ENCODE measurements around the gene TMEM178B. TPM values are rescaled to one million over a fixed set of nuclear protein-coding genes. Genes with fewer than 3 reads are reported as not detected.

Gene TMEM178B
- total and polyA plus RNA-seq, 10 of the 15 experiments (the other 5 are each of a cell fraction or from before 2014, with no cell fraction given) = 0.01 to 1.1 (median 0.04) TPM; not detected in 2

DNA sequence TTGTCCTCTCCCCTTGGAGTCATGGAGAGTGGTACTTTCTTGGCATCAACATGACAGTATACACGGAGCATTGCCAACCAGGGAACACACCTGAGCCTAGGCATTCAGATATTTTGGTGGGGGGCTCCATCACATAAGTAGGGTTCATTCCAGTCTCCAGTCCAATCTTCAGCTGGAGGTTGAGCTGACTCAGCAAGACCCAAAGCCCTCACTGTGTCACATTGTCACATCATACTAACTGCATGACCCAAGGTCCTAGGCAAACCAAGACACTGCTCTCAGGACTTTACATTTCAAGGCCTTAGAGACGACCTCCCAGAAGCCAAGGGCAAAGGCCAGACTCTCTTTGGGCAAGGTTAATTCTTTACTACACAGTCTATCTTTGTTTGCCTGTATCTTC is 190.1 kb downstream of the TMEM178B start:
- no peak overlapping the region for H3K27ac ChIP-seq (ENCODE audit: control insufficient read depth, insufficient read depth)
- H3K4me2 ChIP-seq (ENCODE audit: control insufficient read depth, insufficient read depth) = no peak overlapping the region
- H4K20me1 ChIP-seq (ENCODE audit: control insufficient read depth, insufficient read depth) = no peaks in the 10 kb centered on the region
- ChIA-PET CTCF (no interaction called here), POLR2A (no interaction called here), RAD21 (ENCODE audit: unreplicated experiment) (no interaction called here), SMC1A (ENCODE audit: uncharacterized antibody, unreplicated experiment) (interaction anchor here (1.0 kb wide), 1 partner anchor 38 kb away, joined by 3 read pairs; no protein-coding TSS in a partner anchor)
- H3K4me3 ChIP-seq = no peak overlapping the region
- no peaks in the 10 kb centered on the region for H3K4me1 ChIP-seq (ENCODE audit: control insufficient read depth, insufficient read depth, low read length)
- no peaks in the 10 kb centered on the region for H3K79me2 ChIP-seq (ENCODE audit: control insufficient read depth, insufficient read depth, low read length)
- no peak overlapping the region for H2AFZ ChIP-seq (ENCODE audit: control insufficient read depth, low read depth, low read length)
- DNase-seq (ENCODE audit: low read depth, low spot score) = no peak
- FAIRE-seq = no peak
- TF ChIP-seq SMAD1 (IDR thresholded peaks at IDR 0.05; ENCODE audit: low read depth, partially characterized antibody) (no peak), RCOR1 (conservative IDR thresholded peaks at IDR 0.05; ENCODE audit: low read depth, low read length) (no peak), MYB (IDR thresholded peaks at IDR 0.05; ENCODE audit: borderline replicate concordance, low read depth, low read length) (no peak), FOXM1 (IDR thresholded peaks at IDR 0.05; ENCODE audit: low read depth, low read length) (no peak), TAF1 (IDR thresholded peaks at IDR 0.05; ENCODE audit: borderline replicate concordance, low read depth, low read length) (no peak), MXI1 (IDR thresholded peaks at IDR 0.05; ENCODE audit: low read depth, low read length) (no peak), IKZF2 (IDR thresholded peaks at IDR 0.05) (no peak), BACH1 (IDR thresholded peaks at IDR 0.05; ENCODE audit: borderline replicate concordance) (no peak), PAX5 (IDR thresholded peaks at IDR 0.05; ENCODE audit: borderline replicate concordance, low read depth, low read length) (no peak), HDAC2 (IDR thresholded peaks at IDR 0.05) (no peak), ZNF622 (IDR thresholded peaks at IDR 0.05) (no peak), HCFC1 (IDR thresholded peaks at IDR 0.05; ENCODE audit: low read length) (no peak)
- TF ChIP-seq, protein P1, sequence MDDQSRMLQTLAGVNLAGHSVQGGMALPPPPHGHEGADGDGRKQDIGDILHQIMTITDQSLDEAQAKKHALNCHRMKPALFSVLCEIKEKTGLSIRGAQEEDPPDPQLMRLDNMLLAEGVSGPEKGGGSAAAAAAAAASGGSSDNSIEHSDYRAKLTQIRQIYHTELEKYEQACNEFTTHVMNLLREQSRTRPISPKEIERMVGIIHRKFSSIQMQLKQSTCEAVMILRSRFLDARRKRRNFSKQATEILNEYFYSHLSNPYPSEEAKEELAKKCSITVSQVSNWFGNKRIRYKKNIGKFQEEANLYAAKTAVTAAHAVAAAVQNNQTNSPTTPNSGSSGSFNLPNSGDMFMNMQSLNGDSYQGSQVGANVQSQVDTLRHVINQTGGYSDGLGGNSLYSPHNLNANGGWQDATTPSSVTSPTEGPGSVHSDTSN (IDR thresholded peaks at IDR 0.05; ENCODE audit: insufficient replicate concordance, low read depth, low read length) = no peak
- TF ChIP-seq, protein P2, sequence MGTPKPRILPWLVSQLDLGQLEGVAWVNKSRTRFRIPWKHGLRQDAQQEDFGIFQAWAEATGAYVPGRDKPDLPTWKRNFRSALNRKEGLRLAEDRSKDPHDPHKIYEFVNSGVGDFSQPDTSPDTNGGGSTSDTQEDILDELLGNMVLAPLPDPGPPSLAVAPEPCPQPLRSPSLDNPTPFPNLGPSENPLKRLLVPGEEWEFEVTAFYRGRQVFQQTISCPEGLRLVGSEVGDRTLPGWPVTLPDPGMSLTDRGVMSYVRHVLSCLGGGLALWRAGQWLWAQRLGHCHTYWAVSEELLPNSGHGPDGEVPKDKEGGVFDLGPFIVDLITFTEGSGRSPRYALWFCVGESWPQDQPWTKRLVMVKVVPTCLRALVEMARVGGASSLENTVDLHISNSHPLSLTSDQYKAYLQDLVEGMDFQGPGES (IDR thresholded peaks at IDR 0.05) = no peak
- in situ Hi-C loops (cut with MboI) (no loop called here), intact Hi-C loops (cut with micrococcal nuclease; ENCODE audit: unreplicated experiment) (no loop called here)
- H3K9ac ChIP-seq (ENCODE audit: control insufficient read depth, insufficient read depth, low read length) = no peak overlapping the region
- no peaks in the 10 kb centered on the region for H3K36me3 ChIP-seq (ENCODE audit: control insufficient read depth in 2 of 2, insufficient read depth in 2 of 2, low read length in 1 of 2)
- ATAC-seq = no peak
- no peaks in the 10 kb centered on the region for H3K27me3 ChIP-seq (replicated peaks in 1 of 2; ENCODE audit: control insufficient read depth in 2 of 2, insufficient read depth in 2 of 2, low read length in 1 of 2)
- WGBS (ENCODE audit: insufficient coverage, insufficient replicate concordance, low lambda C conversion rate, missing lambda C conversion rate) = 0% methylated on average over 2 of the region's 2 CpGs
- BruUV-seq (replicated peaks) = no TSS peak
- H3K9me3 ChIP-seq (replicated peaks; ENCODE audit: control insufficient read depth, insufficient read depth, low read length) = no peaks in the 10 kb centered on the region; the same call in 2 of the 3 replicates

Data from GM12878 (cell line).